DOHH2 (cell line): Measurements from ENCODE around the gene SRSF5.

ENCODE experiments used
- H3F3A ChIP-seq: fragments of 200-600 bp; sonication (generic), shearing (Covaris generic); 2 replicates; pipeline ENCODE4 v1.6.0; 2016; ENCODE audit warnings: antibody characterized with exemption, mild to moderate bottlenecking; ENCODE audit not compliant: control insufficient read depth, insufficient read depth
- H3K27ac ChIP-seq: fragments of 200-600 bp; sonication (generic); 2 replicates; pipeline ENCODE4 v1.5.1; 2014; ENCODE audit warnings: low read depth, mild to moderate bottlenecking, low read length, moderate library complexity
- H3K27me3 ChIP-seq: fragments of 200-600 bp; sonication (generic); 2 replicates; pipeline ENCODE4 v1.6.1; 2014; ENCODE audit warnings: mild to moderate bottlenecking, low read length, mixed read lengths; ENCODE audit not compliant: control insufficient read depth
- H3K36me3 ChIP-seq: fragments of 200-600 bp; sonication (generic); 2 replicates; pipeline ENCODE4 v1.6.1; 2014; ENCODE audit warnings: mild to moderate bottlenecking, low read length, moderate library complexity, mixed read lengths; ENCODE audit not compliant: control insufficient read depth
- H3K4me1 ChIP-seq: fragments of 200-600 bp; sonication (generic); 2 replicates; pipeline ENCODE4 v1.6.1; 2014; ENCODE audit warnings: mild to moderate bottlenecking, low read length, mixed read lengths; ENCODE audit not compliant: control insufficient read depth
- H3K4me2 ChIP-seq: fragments of 200-600 bp; sonication (generic); 2 replicates; pipeline ENCODE4 v1.6.0; 2014; ENCODE audit warnings: mild to moderate bottlenecking, low read length, moderate library complexity
- H3K4me3 ChIP-seq: fragments of 200-600 bp; sonication (generic); 2 replicates; pipeline ENCODE4 v1.5.1; 2014; ENCODE audit warnings: mild to moderate bottlenecking, low read length, mixed read lengths
- H3K79me2 ChIP-seq: fragments of 200-600 bp; sonication (generic); 2 replicates; pipeline ENCODE4 v1.6.1; 2014; ENCODE audit warnings: mild to moderate bottlenecking, low read length, mixed read lengths; ENCODE audit not compliant: control insufficient read depth
- H3K9me2 ChIP-seq: fragments of 200-600 bp; sonication (generic); replicated peaks from 2 replicates; pipeline ENCODE4 v1.6.1; 2014; ENCODE audit warnings: mild to moderate bottlenecking, low read length, mixed read lengths; ENCODE audit not compliant: control insufficient read depth
- H3K9me3 ChIP-seq: fragments of 200-600 bp; sonication (generic); 2 replicates; pipeline ENCODE4 v1.6.1; 2014; ENCODE audit warnings: antibody characterized with exemption, low read length, mixed read lengths; ENCODE audit not compliant: control insufficient read depth, insufficient read depth
- H4K20me1 ChIP-seq: fragments of 200-600 bp; sonication (generic); 2 replicates; pipeline ENCODE4 v1.6.0; 2014; ENCODE audit warnings: low read depth, mild to moderate bottlenecking, antibody characterized with exemption, low read length, moderate library complexity; ENCODE audit not compliant: control insufficient read depth, insufficient read depth
- EZH2phosphoT487 ChIP-seq: fragments of 200-600 bp; sonication (generic); IDR thresholded peaks from 2 replicates; pipeline ENCODE4 v1.6.1; 2017; ENCODE audit warnings: borderline replicate concordance, mild to moderate bottlenecking, antibody characterized with exemption, low read length, moderate library complexity, mixed read lengths
- TF ChIP-seq, protein P1 (sequence below): fragments of 200-600 bp; sonication (generic); IDR thresholded peaks from one replicate; pipeline ENCODE4 v1.5.1; 2014; ENCODE audit warnings: antibody characterized with exemption, mild to moderate bottlenecking, low read depth, low read length; ENCODE audit not compliant: poor library complexity, severe bottlenecking

SRSF5 gene

DNA sequence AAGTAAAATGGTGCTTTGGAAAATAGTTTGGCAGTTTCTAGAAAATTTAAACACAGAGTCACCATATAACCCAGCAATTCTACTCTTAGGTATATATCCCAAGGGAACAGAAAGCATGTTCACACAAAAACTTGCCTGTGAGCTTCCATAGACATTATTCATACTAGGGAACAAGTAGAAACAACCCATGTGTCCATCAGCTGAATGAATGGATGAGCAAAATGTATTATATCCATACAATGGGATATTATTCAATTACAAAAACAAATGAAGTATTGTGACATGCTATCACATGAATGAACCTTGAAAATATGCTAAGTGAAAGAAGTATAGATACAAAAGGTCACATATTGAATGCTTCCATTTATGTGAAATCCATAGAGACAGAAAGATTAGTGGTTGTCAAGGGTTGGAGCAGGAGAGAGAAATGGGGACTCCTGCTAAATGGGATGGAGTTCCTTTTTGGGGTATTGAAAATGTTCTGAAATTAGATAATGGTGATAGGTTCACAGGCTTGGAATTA is 22.2 kb downstream of the SRSF5 start:
- TF ChIP-seq, protein P1, sequence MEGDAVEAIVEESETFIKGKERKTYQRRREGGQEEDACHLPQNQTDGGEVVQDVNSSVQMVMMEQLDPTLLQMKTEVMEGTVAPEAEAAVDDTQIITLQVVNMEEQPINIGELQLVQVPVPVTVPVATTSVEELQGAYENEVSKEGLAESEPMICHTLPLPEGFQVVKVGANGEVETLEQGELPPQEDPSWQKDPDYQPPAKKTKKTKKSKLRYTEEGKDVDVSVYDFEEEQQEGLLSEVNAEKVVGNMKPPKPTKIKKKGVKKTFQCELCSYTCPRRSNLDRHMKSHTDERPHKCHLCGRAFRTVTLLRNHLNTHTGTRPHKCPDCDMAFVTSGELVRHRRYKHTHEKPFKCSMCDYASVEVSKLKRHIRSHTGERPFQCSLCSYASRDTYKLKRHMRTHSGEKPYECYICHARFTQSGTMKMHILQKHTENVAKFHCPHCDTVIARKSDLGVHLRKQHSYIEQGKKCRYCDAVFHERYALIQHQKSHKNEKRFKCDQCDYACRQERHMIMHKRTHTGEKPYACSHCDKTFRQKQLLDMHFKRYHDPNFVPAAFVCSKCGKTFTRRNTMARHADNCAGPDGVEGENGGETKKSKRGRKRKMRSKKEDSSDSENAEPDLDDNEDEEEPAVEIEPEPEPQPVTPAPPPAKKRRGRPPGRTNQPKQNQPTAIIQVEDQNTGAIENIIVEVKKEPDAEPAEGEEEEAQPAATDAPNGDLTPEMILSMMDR = no peak
- TF ChIP-seq EZH2phosphoT487 = no peak

DNA sequence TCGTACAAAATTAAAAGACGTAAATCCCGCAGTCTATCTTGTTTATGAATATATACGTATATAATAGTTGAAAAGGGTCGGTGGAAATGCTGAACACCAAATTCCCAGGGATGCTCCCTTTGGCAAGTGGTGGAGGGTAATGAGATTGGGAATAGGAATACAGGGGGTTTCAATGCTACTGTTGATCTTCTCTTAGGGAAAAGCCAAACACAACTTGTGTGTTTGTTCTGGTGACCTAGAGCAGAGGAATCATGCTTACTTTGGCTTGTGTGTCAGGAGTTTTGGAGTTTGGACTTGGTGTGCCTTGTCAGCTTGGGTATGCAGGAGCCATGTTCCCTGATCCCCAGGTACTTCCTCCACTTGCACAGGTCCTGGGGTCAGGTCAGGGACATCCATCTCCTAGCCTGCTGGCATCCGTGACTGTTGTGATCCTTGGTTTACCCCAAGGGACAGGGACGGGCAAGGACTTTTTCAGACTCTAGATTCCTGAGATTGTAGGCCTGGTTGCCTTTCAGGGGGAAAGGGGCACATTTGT is 26.0 kb downstream of the SRSF5 start:
- TF ChIP-seq EZH2phosphoT487 = no peak
- TF ChIP-seq, protein P1 = no peak
- Histone ChIP-seq H3F3A (peaks cover 7% of the 10 kb centered on the region; the same call in 1 of the 2 replicates), H3K4me1 (peaks cover 8% of the 10 kb centered on the region), H3K9me3 (no peaks in the 10 kb centered on the region), H4K20me1 (no peaks in the 10 kb centered on the region), H3K36me3 (no peaks in the 10 kb centered on the region), H3K4me2 (no peak overlapping the region), H3K4me3 (no peak overlapping the region), H3K79me2 (no peaks in the 10 kb centered on the region), H3K27ac (no peak overlapping the region), H3K27me3 (peaks cover 3% of the 10 kb centered on the region; the same call in 1 of the 2 replicates), H3K9me2 (no peaks in the 10 kb centered on the region)

More for the DNA sequence above, 22.2 kb downstream of the SRSF5 start:
- peaks cover 8% of the 10 kb centered on the region for H3K4me1 ChIP-seq
- no peaks in the 10 kb centered on the region for H4K20me1 ChIP-seq
- H3K9me3 ChIP-seq = no peaks in the 10 kb centered on the region
- no peaks in the 10 kb centered on the region for H3K9me2 ChIP-seq
- no peaks in the 10 kb centered on the region for H3K27me3 ChIP-seq
- H3K27ac ChIP-seq = no peak overlapping the region
- no peak overlapping the region for H3K4me3 ChIP-seq
- H3K4me2 ChIP-seq = no peak overlapping the region
- no peaks in the 10 kb centered on the region for H3K79me2 ChIP-seq
- no peaks in the 10 kb centered on the region for H3K36me3 ChIP-seq
- peaks cover 7% of the 10 kb centered on the region; the same call in 1 of the 2 replicates for H3F3A ChIP-seq

DNA sequence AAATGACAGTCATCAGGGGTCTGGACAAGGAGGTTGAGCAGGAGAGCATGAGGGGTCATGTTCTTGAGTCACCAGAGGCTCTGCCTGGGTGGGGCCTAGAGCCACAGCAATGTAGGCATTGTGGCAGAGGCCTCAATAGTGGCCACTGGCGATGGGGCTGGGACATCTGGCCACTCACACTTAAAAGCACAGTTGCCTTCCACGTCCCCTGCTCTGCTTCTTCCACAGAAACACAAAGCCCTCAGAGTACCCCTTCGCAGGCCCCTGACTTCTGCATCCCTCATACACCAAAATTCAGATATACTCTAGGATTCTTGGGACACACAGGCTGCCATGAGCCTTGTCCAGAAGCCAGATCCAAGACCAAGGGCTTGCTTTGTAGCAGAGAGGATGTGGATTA is 27.8 kb downstream of the SRSF5 start:
- Histone ChIP-seq H3K4me1 (peaks cover 7% of the 10 kb centered on the region), H3K27ac (no peak overlapping the region)

More for the DNA sequence above, 27.8 kb downstream of the SRSF5 start:
- no peak overlapping the region for H3K4me3 ChIP-seq
- H3K79me2 ChIP-seq = no peaks in the 10 kb centered on the region
- TF ChIP-seq EZH2phosphoT487 = no peak
- TF ChIP-seq, protein P1 = no peak
- H3K9me2 ChIP-seq = no peaks in the 10 kb centered on the region
- no peak overlapping the region for H3K4me2 ChIP-seq
- H3F3A ChIP-seq = peaks cover 7% of the 10 kb centered on the region; the same call in 1 of the 2 replicates
- H3K36me3 ChIP-seq = no peaks in the 10 kb centered on the region
- H3K9me3 ChIP-seq = no peaks in the 10 kb centered on the region
- H3K27me3 ChIP-seq = peaks cover 3% of the 10 kb centered on the region; the same call in 1 of the 2 replicates
- no peaks in the 10 kb centered on the region for H4K20me1 ChIP-seq
